Activated T-helper 1 cell treated with anti-CD3 and anti-CD28 coated beads, Interleukin-12 subunit alpha, Interleukin-12 subunit beta, Interleukin-2, Interleukin-4 antibody, amounts not matched to agents 30 ng/mL and 10 ng/mL and 1 ng/mL, durations not matched to agents 14 hours and 24 hours and 36 hours (primary cell): ENCODE data around the gene HOXB6. TPM values are rescaled to one million over a fixed set of nuclear protein-coding genes. Genes with fewer than 3 reads are reported as not detected.

ENCODE experiments used
- DNase-seq: peaks from one replicate; pipeline ENCODE4 v3.0.0; 2021; ENCODE audit warnings: low spot score
- H3K27ac Mint-ChIP-seq: one replicate; pipeline ENCODE4 v1.8.0; 2021; ENCODE audit warnings: mild to moderate bottlenecking, mixed read lengths
- H3K27me3 Mint-ChIP-seq: one replicate; pipeline ENCODE4 v1.8.0; 2022; ENCODE audit warnings: mild to moderate bottlenecking, moderate library complexity, mixed read lengths; ENCODE audit not compliant: insufficient read depth
- H3K36me3 Mint-ChIP-seq: one replicate; pipeline ENCODE4 v1.8.0; 2021; ENCODE audit warnings: low read depth, mixed read lengths
- H3K4me1 Mint-ChIP-seq: one replicate; pipeline ENCODE4 v1.8.0; 2021; ENCODE audit warnings: low read depth, mixed read lengths
- H3K4me3 Mint-ChIP-seq: one replicate; pipeline ENCODE4 v1.8.0; 2021; ENCODE audit warnings: mild to moderate bottlenecking, moderate library complexity, mixed read lengths
- H3K9me3 Mint-ChIP-seq: one replicate; pipeline ENCODE4 v1.8.0; 2021; ENCODE audit warnings: mixed read lengths
- intact Hi-C: fragments of 100-400 bp; cut with micrococcal nuclease; formaldehyde crosslinking; loops from one replicate; pipeline ENCODE4 v1.15.1; 2024
- total RNA-seq: library from RNA; stranded (reverse); gene quantifications from 2 replicates; pipeline ENCODE4 v1.2.3, GENCODE V29; 2022

HOXB6 gene
- total RNA-seq, 1 donor from 2014 or later: 0.99 TPM

DNA sequence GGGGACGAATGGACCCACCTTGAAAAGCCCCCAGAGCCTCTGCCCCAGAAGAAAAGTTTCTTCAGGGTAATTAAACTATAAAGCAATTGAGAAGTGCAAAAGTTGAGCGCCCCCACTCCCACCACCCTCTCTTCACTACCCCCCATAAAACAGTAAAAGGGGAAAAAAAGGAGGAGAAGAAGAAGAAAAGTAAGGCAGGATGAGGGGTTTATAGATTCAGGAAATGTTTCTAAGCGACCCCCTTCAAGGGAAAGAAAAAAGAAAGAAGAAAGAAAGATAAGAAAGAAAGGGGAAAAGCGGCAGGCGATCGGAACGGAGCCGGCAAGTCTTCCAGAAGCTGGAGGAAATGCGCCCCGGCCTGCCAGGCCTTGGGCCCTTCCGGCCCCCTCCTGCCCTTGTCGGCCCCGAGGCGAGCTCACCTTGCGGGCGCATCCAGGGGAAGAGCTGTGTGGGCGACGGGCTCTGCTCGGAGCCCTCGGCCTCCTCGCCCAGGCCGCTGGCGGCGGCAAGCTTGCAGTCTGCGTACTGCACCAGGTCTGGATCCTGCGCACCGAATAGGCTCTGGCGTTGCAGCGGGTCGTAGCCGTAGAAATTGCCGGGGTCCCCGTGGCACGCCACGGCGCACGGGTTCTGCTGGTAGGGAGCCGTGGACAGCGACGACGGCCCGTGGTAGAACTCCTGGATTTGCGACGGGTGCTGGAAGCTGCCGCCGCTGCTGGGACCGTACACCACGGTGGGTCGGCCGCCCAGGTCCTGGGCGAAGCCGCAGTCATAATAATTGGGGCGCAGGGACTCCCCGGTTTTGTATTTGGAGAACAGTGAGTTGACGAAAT, 9.3 kb upstream of the HOXB6 start:
- H3K4me1 Mint-ChIP-seq: peaks cover 49% of the 10 kb centered on the region
- peak overlapping the region; percentile 71 for H3K27ac Mint-ChIP-seq
- H3K27me3 Mint-ChIP-seq: peaks cover 86% of the 10 kb centered on the region
- peak overlapping the region; percentile 19 for H3K4me3 Mint-ChIP-seq
- intact Hi-C loops: loop anchor here (1.0 to 10.0 kb wide), 5 partner anchors 10 to 769 kb away; partner anchors contain the start of genes IGF2BP1, PRAC1, PRAC2 and SCRN2
- H3K36me3 Mint-ChIP-seq: no peaks in the 10 kb centered on the region
- no peak for DNase-seq
- H3K9me3 Mint-ChIP-seq: no peaks in the 10 kb centered on the region

DNA sequence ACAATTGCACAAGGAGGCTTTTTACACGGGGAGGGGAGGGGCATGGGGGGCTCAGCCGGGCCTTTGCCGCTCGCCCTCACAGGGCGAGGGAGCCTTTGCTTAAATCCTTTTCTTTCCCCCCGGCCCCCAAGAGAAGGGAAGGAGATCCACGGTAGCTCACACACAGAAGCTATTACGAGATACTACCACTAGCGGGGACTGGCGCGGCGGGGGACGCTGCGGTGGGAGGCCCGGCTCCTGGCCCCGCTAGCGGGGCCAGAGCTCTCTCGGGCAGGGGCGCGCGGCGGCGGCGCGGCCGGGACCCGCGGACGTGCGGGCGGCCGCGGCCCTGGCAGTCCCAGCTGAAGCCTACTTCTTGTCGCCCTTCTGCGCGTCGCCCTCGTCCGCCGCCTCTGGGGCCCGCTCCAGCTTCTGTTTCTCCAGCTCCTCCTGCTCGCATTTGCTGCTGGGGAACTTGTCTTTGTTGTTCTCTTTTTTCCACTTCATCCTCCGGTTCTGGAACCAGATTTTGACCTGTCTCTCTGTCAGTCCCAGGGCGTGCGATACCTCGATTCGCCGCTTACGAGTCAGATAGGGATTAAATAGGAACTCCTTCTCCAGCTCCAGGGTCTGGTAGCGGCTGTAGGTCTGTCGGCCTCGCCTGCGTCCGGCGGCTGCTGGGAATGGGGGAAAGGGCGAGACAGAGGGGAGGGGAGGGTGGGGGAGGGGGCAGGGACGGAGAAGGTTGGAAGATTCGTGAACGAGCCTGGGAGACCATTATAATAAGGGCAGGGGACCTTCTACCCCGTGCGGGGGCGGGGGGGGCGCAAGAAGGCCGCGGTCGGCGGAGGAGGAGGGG, 8.3 kb upstream of the HOXB6 start:
- peaks cover 85% of the 10 kb centered on the region for H3K27me3 Mint-ChIP-seq
- H3K27ac Mint-ChIP-seq: peak overlapping the region; percentile 71
- H3K9me3 Mint-ChIP-seq: no peaks in the 10 kb centered on the region
- no peaks in the 10 kb centered on the region for H3K36me3 Mint-ChIP-seq
- H3K4me3 Mint-ChIP-seq: peak overlapping the region; percentile 81
- peaks cover 40% of the 10 kb centered on the region for H3K4me1 Mint-ChIP-seq
- no peak for DNase-seq
- intact Hi-C loops: loop anchor here (1.0 to 10.0 kb wide), 4 partner anchors 11 to 768 kb away; partner anchors contain the start of genes IGF2BP1, PRAC1, PRAC2 and SCRN2

DNA sequence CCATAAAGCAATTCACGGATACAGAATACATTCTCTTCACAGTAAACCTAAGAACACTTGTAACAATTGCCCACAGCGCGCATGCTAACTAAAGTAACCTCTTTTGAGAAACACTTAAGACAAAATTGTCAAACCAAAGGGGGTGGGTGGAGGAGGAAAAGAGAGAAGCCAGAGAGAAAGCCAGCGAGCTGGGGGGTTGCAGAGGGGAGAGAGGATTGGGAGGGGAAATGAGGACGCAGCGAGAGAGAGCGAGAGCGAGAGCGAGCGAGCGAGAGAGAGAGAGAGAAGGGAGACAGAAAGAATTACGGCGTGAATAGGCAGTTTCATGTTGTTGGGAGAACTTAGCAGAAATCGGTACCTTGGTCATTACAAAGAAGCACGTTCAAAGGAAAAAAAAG, 7.7 kb upstream of the HOXB6 start:
- H3K27ac Mint-ChIP-seq: peak overlapping the region; percentile 37
- H3K4me3 Mint-ChIP-seq: peak overlapping the region; percentile 76
- no peak for DNase-seq
- intact Hi-C loops: loop anchor here (2.0 to 10.0 kb wide), 3 partner anchors 110 to 768 kb away; partner anchors contain the start of genes IGF2BP1, PRAC1, PRAC2 and SCRN2
- no peaks in the 10 kb centered on the region for H3K9me3 Mint-ChIP-seq
- H3K36me3 Mint-ChIP-seq: no peaks in the 10 kb centered on the region
- peaks cover 84% of the 10 kb centered on the region for H3K27me3 Mint-ChIP-seq
- peaks cover 39% of the 10 kb centered on the region for H3K4me1 Mint-ChIP-seq

DNA sequence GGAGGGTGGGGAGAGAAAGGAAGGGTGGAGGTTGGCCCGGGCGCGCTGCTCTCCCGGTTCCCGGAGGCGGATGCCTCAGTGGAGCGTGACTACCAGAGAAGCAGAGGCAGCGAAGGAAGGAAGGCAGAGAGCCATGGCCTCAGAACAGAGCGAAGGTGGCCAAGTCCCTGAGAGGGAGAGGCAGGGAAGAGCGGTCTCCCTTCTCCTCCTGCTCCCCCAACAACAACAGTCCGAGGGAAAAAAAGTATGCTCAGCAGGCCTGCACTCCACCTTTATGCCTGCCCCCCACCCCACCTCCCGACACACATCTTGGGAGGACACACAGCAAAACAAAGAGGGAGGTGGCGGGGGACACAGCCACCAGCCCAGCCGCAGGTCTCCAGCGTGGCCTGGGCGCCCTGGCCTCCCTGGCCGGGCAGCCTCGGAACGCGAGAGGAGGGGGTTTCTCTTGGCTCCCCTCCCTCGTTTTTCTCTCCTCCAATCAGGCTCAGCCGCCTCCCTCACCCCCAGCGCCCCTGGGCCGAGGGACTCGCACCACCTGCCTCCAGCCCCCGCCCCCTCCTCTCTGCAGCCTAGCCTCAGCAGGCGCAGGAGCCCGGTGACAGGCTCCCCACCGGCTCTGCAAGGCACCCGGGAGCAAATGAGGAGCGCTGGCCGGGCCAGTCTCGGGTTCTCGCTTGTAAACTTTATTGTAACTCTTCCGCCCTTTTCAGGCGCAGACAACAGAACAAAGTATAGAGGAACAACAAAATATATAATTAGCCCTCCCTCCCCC, 7.1 kb upstream of the HOXB6 start:
- H3K4me3 Mint-ChIP-seq: peak overlapping the region; percentile 86
- peaks cover 79% of the 10 kb centered on the region for H3K27me3 Mint-ChIP-seq
- peaks cover 39% of the 10 kb centered on the region for H3K4me1 Mint-ChIP-seq
- H3K27ac Mint-ChIP-seq: peak overlapping the region; percentile 21
- H3K36me3 Mint-ChIP-seq: no peaks in the 10 kb centered on the region
- H3K9me3 Mint-ChIP-seq: no peaks in the 10 kb centered on the region
- intact Hi-C loops: loop anchor here (2.0 to 10.0 kb wide), 4 partner anchors 15 to 767 kb away; partner anchors contain the start of genes IGF2BP1, PRAC1, PRAC2 and SCRN2
- no peak for DNase-seq

DNA sequence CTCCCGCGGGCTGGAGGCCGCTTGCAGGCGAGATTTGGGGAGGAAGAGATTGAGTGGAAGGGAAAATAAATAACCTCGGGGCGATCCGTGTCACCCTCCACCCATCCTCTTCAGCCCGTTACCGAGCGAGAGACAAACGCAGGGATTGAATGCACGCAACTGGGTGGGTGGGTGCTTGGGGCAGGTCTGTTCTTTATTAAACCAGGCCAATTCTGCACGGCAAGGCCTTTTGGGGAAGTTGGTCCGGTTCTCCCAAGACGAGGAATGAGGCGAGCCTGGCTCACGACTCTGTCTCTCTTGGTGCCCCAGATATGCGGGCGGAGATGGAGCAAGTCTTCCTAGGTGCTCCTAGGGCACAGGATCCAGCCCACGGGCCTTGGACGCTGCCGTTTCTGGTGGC, 6.4 kb upstream of the HOXB6 start:
- Mint-ChIP-seq H3K4me3 (peak overlapping the region; percentile 86), H3K27me3 (peaks cover 79% of the 10 kb centered on the region), H3K4me1 (peaks cover 39% of the 10 kb centered on the region), H3K9me3 (no peaks in the 10 kb centered on the region), H3K36me3 (no peaks in the 10 kb centered on the region), H3K27ac (peak overlapping the region; percentile 32)
- intact Hi-C loops: loop anchor here (2.0 to 10.0 kb wide), 3 partner anchors 14 to 766 kb away; partner anchors contain the start of genes IGF2BP1 and SCRN2
- DNase-seq: no peak

DNA sequence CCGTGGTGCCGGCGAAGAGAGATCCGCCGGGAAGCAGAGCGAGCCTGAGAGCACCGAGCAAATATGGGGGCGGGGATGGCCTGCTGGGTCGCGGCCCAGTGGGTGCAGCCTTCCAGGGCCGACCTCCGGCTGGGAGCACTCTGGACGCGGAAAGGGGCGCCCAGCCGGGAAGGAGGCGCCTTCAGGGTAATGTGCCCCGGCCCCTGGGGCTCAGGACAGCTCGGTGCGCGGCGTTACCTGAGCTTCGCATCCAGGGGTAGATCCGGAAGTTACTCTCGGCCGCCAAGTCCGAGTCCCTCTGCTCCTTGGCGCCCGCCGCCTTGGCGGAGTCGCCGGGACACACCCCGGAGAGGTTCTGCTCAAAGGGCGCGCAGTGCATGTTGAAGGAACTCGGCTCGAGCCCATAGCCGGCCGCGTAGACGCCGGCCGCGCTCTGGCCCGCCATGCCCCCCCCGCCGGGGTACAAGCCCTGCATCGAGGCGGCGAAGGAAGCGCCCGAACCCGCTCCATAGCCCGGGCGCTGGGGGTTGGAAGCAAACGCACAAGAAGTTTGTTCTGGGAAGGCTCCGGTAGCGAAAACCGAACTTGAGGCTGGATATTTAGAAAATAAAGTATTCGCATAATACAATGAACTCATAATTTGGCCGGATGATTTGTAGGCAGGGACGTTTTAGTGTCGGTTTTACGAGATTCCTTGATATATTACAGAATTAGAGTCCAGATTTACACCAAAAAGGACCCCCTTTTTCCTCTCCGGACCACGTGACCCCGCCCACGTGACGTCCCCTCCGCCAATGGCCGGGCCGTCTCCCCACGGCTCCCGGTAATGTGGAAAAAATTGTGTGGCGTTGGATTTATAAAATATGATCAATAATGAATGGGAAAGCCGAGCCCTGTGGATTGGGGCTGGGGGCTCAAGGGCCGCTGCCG, 5.8 kb upstream of the HOXB6 start, which contains the start of gene HOXB7:
Gene HOXB7 (minus strand): TSS at position 736 of the 930 bp plus-strand sequence. CDS start 99 bp downstream, at position 637.
- peak; percentile 49 for DNase-seq
- Mint-ChIP-seq H3K36me3 (no peaks in the 10 kb centered on the region), H3K4me3 (peak within 1 kb of the TSS; percentile 86), H3K9me3 (no peaks in the 10 kb centered on the region), H3K27me3 (peaks cover 76% of the 10 kb centered on the region), H3K27ac (peak within 1 kb of the TSS; percentile 32), H3K4me1 (peaks cover 34% of the 10 kb centered on the region)
- intact Hi-C loops: loop anchor here (2.0 to 10.0 kb wide), 3 partner anchors 14 to 766 kb away; partner anchors contain the start of genes IGF2BP1 and SCRN2

DNA sequence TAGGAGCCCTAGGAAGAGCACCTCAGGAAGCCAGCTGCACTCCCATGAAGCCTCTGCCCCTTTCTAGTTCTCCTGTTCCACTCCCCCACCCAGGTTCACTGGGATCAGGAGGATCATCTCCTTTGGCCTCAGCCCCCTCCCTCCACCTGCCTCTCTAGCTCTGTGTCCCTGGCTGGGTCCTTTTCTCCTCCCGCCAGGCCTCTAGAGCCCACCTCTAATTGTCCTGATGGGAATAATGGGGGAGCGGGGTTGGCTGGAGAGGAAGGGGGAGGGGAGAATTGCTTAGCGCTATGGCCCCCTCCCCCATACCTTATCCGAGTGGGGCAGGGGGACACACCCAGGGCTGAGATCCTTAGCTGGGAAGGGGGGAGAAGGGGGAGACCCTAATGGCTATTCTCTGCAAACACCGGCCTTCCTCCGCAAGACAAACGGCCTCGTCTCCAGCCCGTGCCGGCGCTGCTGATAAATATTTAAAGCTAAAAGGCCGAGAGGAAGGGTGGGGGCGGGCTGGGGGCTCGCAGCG, 5.0 kb upstream of the HOXB6 start:
- intact Hi-C loops: loop anchor here (2.0 to 10.0 kb wide), 3 partner anchors 13 to 765 kb away; partner anchors contain the start of genes IGF2BP1 and SCRN2
- no peak for DNase-seq
- H3K4me3 Mint-ChIP-seq: peak overlapping the region; percentile 86
- H3K27me3 Mint-ChIP-seq: peaks cover 75% of the 10 kb centered on the region
- H3K4me1 Mint-ChIP-seq: peaks cover 27% of the 10 kb centered on the region
- H3K36me3 Mint-ChIP-seq: no peaks in the 10 kb centered on the region
- no peak overlapping the region for H3K27ac Mint-ChIP-seq
- no peaks in the 10 kb centered on the region for H3K9me3 Mint-ChIP-seq

DNA sequence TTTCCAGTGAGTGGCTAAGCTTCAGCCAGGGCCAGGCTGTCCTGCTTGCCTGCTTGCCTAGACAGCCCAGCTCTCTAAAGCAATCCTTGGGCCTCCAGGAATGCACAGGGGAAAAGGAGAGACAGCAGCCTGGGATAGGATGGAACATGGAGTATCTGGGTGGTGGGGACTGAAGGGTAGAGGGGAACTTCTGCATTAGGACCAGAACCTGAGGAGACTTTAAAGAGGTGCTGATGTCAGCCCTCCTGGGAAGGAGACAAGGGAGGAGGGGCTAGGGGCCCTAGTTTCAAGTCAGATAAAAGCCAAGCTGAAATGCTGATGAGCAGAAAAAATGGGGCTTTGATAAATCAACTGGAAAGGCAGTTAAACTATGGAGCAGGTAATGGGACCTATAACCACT, 4.2 kb upstream of the HOXB6 start:
- Mint-ChIP-seq H3K4me1 (peaks cover 25% of the 10 kb centered on the region), H3K27ac (no peak overlapping the region), H3K27me3 (peaks cover 75% of the 10 kb centered on the region), H3K4me3 (peak overlapping the region; percentile 86), H3K9me3 (no peaks in the 10 kb centered on the region), H3K36me3 (no peaks in the 10 kb centered on the region)
- intact Hi-C loops: no loop called here
- DNase-seq: no peak

DNA sequence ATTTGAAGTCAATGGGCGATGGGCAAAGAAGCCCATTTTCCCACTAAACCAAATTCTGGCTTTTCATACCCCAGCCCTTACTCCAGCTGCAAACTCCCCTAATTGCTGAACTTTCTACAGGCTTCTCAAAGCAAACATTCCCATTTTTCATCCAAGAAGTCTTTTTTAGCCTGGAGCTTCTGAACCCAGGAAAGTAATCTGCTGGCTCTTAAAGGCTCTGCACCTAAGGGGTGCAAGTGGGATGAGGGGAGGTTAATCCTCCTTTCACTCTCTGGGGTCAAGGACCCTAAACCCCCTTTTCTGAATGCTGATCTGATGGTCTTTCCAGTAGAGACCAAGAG, 3.7 kb upstream of the HOXB6 start:
- H3K4me1 Mint-ChIP-seq: peaks cover 25% of the 10 kb centered on the region
- H3K4me3 Mint-ChIP-seq: no peak overlapping the region
- no peak overlapping the region for H3K27ac Mint-ChIP-seq
- no peak for DNase-seq
- no peaks in the 10 kb centered on the region for H3K9me3 Mint-ChIP-seq
- no peaks in the 10 kb centered on the region for H3K36me3 Mint-ChIP-seq
- peaks cover 74% of the 10 kb centered on the region for H3K27me3 Mint-ChIP-seq
- intact Hi-C loops: no loop called here

DNA sequence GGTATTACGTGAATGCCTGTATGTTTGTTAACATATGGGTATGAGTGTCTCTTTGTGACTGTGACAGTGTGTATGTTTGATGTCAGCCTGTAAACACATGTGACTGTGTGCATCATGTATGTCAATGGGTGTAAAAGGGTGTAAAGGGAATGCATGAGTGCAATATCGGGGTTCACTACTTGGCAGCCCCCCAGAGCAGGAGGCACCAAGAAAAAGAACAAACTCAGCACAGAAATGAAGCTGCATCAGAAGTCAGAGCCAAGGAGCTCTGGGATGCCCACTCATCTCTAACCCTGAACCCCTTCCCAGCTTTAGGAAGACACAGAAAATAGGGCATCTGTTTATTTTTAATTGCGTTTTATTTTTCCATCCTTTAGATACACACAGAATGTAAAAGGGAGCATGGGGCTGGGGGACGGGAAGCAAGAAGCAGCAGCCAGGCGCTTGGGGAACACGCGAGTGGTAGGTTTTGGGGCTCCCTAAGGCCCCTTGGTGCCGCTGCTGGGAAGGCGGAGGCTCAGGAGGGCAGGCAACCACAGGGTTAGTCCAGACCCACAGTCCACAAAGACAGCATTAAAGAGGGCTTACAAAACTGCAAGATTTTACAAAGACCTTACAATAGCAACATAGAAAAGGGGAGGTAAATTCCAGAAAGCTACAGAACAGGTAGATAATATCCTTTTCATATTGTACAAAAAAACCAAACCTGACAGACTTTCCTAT, 2.3 kb upstream of the HOXB6 start:
- no peak overlapping the region for H3K27ac Mint-ChIP-seq
- H3K9me3 Mint-ChIP-seq: no peaks in the 10 kb centered on the region
- no peaks in the 10 kb centered on the region for H3K36me3 Mint-ChIP-seq
- DNase-seq: no peak
- no peak overlapping the region for H3K4me3 Mint-ChIP-seq
- intact Hi-C loops: no loop called here
- H3K27me3 Mint-ChIP-seq: peaks cover 75% of the 10 kb centered on the region
- peaks cover 13% of the 10 kb centered on the region for H3K4me1 Mint-ChIP-seq
